ENCODE data around the gene MBOAT7. TPM values are rescaled to one million over a fixed set of nuclear protein-coding genes. Genes with fewer than 3 reads are reported as not detected.

MBOAT7 gene
- total RNA-seq: 26.3 TPM

GRCh38 chr19:54189145-54189734 is at the start of gene MBOAT7:
Gene MBOAT7 (minus strand): TSS chr19:54189580. CDS start chr19:54188508, 1,072 bp downstream.

GRCh38 chr19:54222474-54223276 is 33.3 kb upstream of the MBOAT7 start, which contains the start of gene LILRB3:
Gene LILRB3 (minus strand): TSS chr19:54223007. CDS start chr19:54222976, 31 bp downstream.

GRCh38 chr19:54191011-54191810 is 1.8 kb upstream of the MBOAT7 start, which contains the start of gene TSEN34:
Gene TSEN34 (plus strand): TSS chr19:54191308. CDS start chr19:54191365, 57 bp downstream.

GRCh38 chr19:54172471-54173358 is 16.7 kb downstream of the MBOAT7 start, which contains the start of gene TMC4:
Gene TMC4 (minus strand): TSS chr19:54173160. CDS start chr19:54173117, 43 bp downstream.

GRCh38 chr19:54159352-54160181 is 29.8 kb downstream of the MBOAT7 start, which contains the start of gene LENG1:
Gene LENG1 (minus strand): TSS chr19:54159721. CDS start chr19:54159695, 26 bp downstream.

GRCh38 chr19:54137699-54138488 is 51.5 kb downstream of the MBOAT7 start, which contains the start of gene CNOT3:
Gene CNOT3 (plus strand): TSS chr19:54137762. CDS start chr19:54142979, 5,217 bp downstream.

Other genes starting within 250 kb of the MBOAT7 start
- 8.5 TPM for gene CACNG8, start 226.6 kb downstream of the MBOAT7 start, total RNA-seq
- gene CACNG6, start 197.9 kb downstream of the MBOAT7 start, total RNA-seq: not detected
- not detected for gene VSTM1, start 125.7 kb downstream of the MBOAT7 start, total RNA-seq
- not detected for gene TARM1, start 108.2 kb downstream of the MBOAT7 start, total RNA-seq
- gene OSCAR, start 88.8 kb downstream of the MBOAT7 start, total RNA-seq: not detected
- gene NDUFA3, start 86.7 kb downstream of the MBOAT7 start, total RNA-seq: 8.1 TPM
- 6.3 TPM for gene TFPT, start 73.9 kb downstream of the MBOAT7 start, total RNA-seq
- gene PRPF31, start 73.8 kb downstream of the MBOAT7 start, total RNA-seq: 31.9 TPM
- gene CNOT3, start 51.8 kb downstream of the MBOAT7 start, total RNA-seq: 14.1 TPM
- 4.7 TPM for gene LENG1, start 29.9 kb downstream of the MBOAT7 start, total RNA-seq
- 1.3 TPM for gene TMC4, start 16.4 kb downstream of the MBOAT7 start, total RNA-seq
- gene TSEN34, start 1.7 kb upstream of the MBOAT7 start, total RNA-seq: 26.0 TPM
- 935 TPM for gene RPS9, start 11.3 kb upstream of the MBOAT7 start, total RNA-seq
- not detected for gene LILRB3, start 33.4 kb upstream of the MBOAT7 start, total RNA-seq
- gene LILRA6, start 53.2 kb upstream of the MBOAT7 start, total RNA-seq: not detected
- gene LILRB5, start 67.7 kb upstream of the MBOAT7 start, total RNA-seq: not detected
- not detected for gene LILRB2, start 91.5 kb upstream of the MBOAT7 start, total RNA-seq
- gene LILRA5, start 123.6 kb upstream of the MBOAT7 start, total RNA-seq: 0.63 TPM
- gene LILRA4, start 149.6 kb upstream of the MBOAT7 start, total RNA-seq: not detected
- gene LAIR1, start 175.4 kb upstream of the MBOAT7 start, total RNA-seq: 1.3 TPM
- gene TTYH1, start 225.9 kb upstream of the MBOAT7 start, total RNA-seq: 64.5 TPM